Nephron progenitor cell (in vitro differentiated cells): ENCODE results near the gene HEXIM1.

Experiments
- DNase-seq: peaks from one replicate; pipeline ENCODE4 v3.0.0; 2021
- H3K27ac Mint-ChIP-seq: 2 replicates; pipeline ENCODE4 v1.8.0; 2021; ENCODE audit warnings: mild to moderate bottlenecking, moderate library complexity, mixed read lengths
- H3K27me3 Mint-ChIP-seq: 2 replicates; pipeline ENCODE4 v1.8.0; 2021; ENCODE audit warnings: mild to moderate bottlenecking, low read depth, mixed read lengths; ENCODE audit not compliant: poor library complexity
- H3K36me3 Mint-ChIP-seq: 2 replicates; pipeline ENCODE4 v1.8.0; 2021; ENCODE audit warnings: low read depth, mixed read lengths
- H3K4me1 Mint-ChIP-seq: 2 replicates; pipeline ENCODE4 v1.8.0; 2021; ENCODE audit warnings: mixed read lengths
- H3K4me3 Mint-ChIP-seq: 2 replicates; pipeline ENCODE4 v1.8.0; 2021; ENCODE audit warnings: mild to moderate bottlenecking, moderate library complexity, mixed read lengths
- H3K9me3 Mint-ChIP-seq: 2 replicates; pipeline ENCODE4 v1.8.0; 2021; ENCODE audit warnings: mild to moderate bottlenecking, moderate library complexity, mixed read lengths
- TF ChIP-seq, protein P1 (sequence below): fragments of 200-600 bp; sonication (generic); IDR thresholded peaks from 2 replicates; pipeline ENCODE4 v1.5.0; 2021; ENCODE audit warnings: antibody characterized with exemption

HEXIM1 gene

DNA sequence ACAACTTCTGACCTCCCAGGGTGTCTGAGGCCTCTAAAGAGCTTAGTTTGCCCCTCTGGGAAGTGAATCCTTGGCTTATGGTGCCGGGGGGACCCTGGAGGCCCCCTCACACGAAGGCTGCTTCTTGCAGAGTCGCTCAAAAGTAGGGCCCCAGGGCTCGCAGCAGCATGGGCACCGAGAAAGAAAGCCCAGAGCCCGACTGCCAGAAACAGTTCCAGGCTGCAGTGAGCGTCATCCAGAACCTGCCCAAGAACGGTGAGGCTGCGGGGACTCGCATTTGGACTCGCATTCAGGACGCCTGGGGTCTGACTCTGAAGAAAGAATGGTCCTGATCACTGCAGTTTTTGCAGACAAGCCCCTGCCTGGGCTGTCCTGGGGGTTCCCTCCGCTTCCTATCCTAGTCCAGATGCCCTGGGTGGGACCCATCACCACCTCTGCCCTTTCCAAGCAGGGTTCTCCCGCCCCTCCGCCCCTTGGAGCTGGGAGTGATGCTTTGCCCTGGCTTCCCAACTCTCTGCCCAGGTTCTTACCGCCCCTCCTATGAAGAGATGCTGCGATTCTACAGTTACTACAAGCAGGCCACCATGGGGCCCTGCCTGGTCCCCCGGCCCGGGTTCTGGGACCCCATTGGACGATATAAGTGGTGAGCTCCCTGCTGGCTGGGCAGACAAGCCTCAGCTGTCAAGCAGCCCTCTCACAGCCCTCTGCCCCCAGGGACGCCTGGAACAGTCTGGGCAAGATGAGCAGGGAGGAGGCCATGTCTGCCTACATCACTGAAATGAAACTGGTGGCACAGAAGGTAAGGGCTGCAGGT is 12.1 kb upstream of the HEXIM1 start:
- peaks cover 8% of the 10 kb centered on the region for H3K9me3 Mint-ChIP-seq
- H3K4me3 Mint-ChIP-seq = peak overlapping the region; percentile 71
- TF ChIP-seq, protein P1, sequence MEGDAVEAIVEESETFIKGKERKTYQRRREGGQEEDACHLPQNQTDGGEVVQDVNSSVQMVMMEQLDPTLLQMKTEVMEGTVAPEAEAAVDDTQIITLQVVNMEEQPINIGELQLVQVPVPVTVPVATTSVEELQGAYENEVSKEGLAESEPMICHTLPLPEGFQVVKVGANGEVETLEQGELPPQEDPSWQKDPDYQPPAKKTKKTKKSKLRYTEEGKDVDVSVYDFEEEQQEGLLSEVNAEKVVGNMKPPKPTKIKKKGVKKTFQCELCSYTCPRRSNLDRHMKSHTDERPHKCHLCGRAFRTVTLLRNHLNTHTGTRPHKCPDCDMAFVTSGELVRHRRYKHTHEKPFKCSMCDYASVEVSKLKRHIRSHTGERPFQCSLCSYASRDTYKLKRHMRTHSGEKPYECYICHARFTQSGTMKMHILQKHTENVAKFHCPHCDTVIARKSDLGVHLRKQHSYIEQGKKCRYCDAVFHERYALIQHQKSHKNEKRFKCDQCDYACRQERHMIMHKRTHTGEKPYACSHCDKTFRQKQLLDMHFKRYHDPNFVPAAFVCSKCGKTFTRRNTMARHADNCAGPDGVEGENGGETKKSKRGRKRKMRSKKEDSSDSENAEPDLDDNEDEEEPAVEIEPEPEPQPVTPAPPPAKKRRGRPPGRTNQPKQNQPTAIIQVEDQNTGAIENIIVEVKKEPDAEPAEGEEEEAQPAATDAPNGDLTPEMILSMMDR = no peak
- DNase-seq = no peak
- H3K27ac Mint-ChIP-seq = no peak overlapping the region
- peaks cover 23% of the 10 kb centered on the region for H3K4me1 Mint-ChIP-seq
- H3K27me3 Mint-ChIP-seq = peaks cover 4% of the 10 kb centered on the region
- H3K36me3 Mint-ChIP-seq = peaks cover 4% of the 10 kb centered on the region

DNA sequence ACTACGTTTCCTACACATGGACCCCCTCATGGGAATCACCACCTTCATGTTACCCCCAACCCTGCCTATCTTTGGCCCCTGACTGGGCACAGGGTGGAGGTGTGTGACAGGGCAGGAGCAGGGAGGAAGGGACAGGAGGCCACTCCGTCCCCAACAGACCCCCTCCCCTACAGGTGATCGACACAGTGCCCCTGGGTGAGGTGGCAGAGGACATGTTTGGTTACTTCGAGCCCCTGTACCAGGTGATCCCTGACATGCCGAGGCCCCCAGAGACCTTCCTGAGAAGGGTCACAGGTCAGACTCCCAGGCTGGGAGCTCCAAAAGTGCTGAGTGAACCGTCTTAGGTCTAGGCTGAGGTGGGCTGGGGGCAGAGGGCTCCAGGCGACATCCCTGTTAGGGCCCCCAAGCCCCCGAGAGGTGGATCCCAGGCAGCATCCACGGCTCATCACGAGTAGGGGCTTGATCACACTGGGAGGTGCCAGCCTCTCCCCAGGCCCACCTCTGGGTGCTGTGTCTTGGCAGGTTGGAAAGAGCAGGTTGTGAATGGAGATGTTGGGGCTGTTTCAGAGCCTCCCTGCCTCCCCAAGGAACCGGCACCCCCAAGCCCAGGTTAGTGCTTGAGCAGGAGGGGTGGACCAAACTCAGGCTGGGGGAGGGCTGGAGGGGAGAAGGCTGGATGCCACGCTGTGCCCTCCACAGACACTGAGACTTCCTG is 11.3 kb upstream of the HEXIM1 start:
- Mint-ChIP-seq H3K4me1 (peaks cover 21% of the 10 kb centered on the region), H3K27ac (no peak overlapping the region), H3K27me3 (no peaks in the 10 kb centered on the region), H3K9me3 (peaks cover 8% of the 10 kb centered on the region), H3K4me3 (no peak overlapping the region), H3K36me3 (peaks cover 4% of the 10 kb centered on the region)
- DNase-seq = no peak
- TF ChIP-seq, protein P1 = no peak

- TF ChIP-seq, protein P1 = no peak
- no peak overlapping the region for H3K27ac Mint-ChIP-seq
- peaks cover 22% of the 10 kb centered on the region for H3K4me1 Mint-ChIP-seq
- no peak for DNase-seq
- peaks cover 4% of the 10 kb centered on the region for H3K36me3 Mint-ChIP-seq
- no peak overlapping the region for H3K4me3 Mint-ChIP-seq
- H3K27me3 Mint-ChIP-seq = no peaks in the 10 kb centered on the region
- H3K9me3 Mint-ChIP-seq = peaks cover 8% of the 10 kb centered on the region
These were observed 10.5 kb upstream of the HEXIM1 start for GRCh38 chr17:45137561-45138305.

- Mint-ChIP-seq H3K27ac (no peak overlapping the region), H3K9me3 (peaks cover 4% of the 10 kb centered on the region), H3K27me3 (no peaks in the 10 kb centered on the region), H3K4me3 (no peak overlapping the region), H3K36me3 (peaks cover 4% of the 10 kb centered on the region), H3K4me1 (peaks cover 35% of the 10 kb centered on the region)
- peak; percentile 5 for DNase-seq
- TF ChIP-seq, protein P1 = no peak
These were observed 9.3 kb upstream of the HEXIM1 start for GRCh38 chr17:45138911-45139532.

- Mint-ChIP-seq H3K27ac (no peak overlapping the region), H3K27me3 (no peaks in the 10 kb centered on the region), H3K36me3 (peaks cover 4% of the 10 kb centered on the region)
These were observed 8.7 kb upstream of the HEXIM1 start for GRCh38 chr17:45139533-45139920.

More at GRCh38 chr17:45139533-45139920, 8.7 kb upstream of the HEXIM1 start:
- TF ChIP-seq, protein P1 = no peak
- Mint-ChIP-seq H3K9me3 (peaks cover 4% of the 10 kb centered on the region), H3K4me1 (peaks cover 36% of the 10 kb centered on the region), H3K4me3 (no peak overlapping the region)
- DNase-seq = no peak
